HCT116 (cell line): ENCODE measurements around the gene GET3. TPM values are rescaled to one million over a fixed set of nuclear protein-coding genes. Genes with fewer than 3 reads are reported as not detected.

Experiments used
- ATAC-seq: fragments of 200-7000 bp; cut with Tn5 transposase; 2 replicates; pipeline ENCODE4 v1.9.1; 2020; ENCODE audit warnings: mild to moderate bottlenecking, moderate library complexity
- BruUV-seq: library from RNA; stranded (reverse); fragments of 400-500 nt; replicated peaks from 2 replicates; lab custom pipeline; 2021; lab: Mats Ljungman, UMichigan
- CTCF ChIA-PET: fragments of 300-600 bp; sonication (Branson Sonifier 250); formaldehyde crosslinking; loops from one replicate; lab custom pipeline; 2021; ENCODE audit warnings: antibody characterized with exemption; lab: Charles Lee
- POLR2A ChIA-PET: fragments of 300-600, 350-600 bp; sonication (Branson Sonifier 250); formaldehyde crosslinking; loops from one replicate; lab custom pipeline; 2021; ENCODE audit warnings: antibody characterized with exemption; lab: Charles Lee
- RAD21 ChIA-PET, 2 experiments: fragments of 300-600 bp; sonication (Branson Sonifier 250); formaldehyde crosslinking; loops; one replicate each; lab custom pipeline; 2023; ENCODE audit warnings: low total read pairs in 2 of 2; ENCODE audit not compliant: uncharacterized antibody in 2 of 2, unreplicated experiment in 2 of 2, low non-redundant PET in 1 of 2; lab: Charles Lee
- DNase-seq: peaks from one replicate; pipeline ENCODE4 v3.0.0-alpha.2; 2010; ENCODE audit warnings: low read depth, low spot score
- H2AFZ ChIP-seq: fragments of 200-600 bp; shearing (Covaris generic), sonication (generic); 2 replicates; pipeline ENCODE4 v1.6.1; 2017; ENCODE audit warnings: low read depth, mixed run types, mixed read lengths, antibody characterized with exemption, low read length; ENCODE audit not compliant: poor library complexity, severe bottlenecking
- H3K27ac ChIP-seq: 2 replicates; pipeline ENCODE4 v1.5.1; 2012; ENCODE audit warnings: low read depth, low read length
- H3K27me3 ChIP-seq: fragments of 200-600 bp; sonication (generic); 2 replicates; pipeline ENCODE4 v1.6.1; 2016; ENCODE audit warnings: mixed run types, low read length, mixed read lengths; ENCODE audit not compliant: insufficient read depth
- H3K36me3 ChIP-seq, 2 experiments: fragments of 200-500 bp in 1 of 2; fragments of 200-600 bp in 1 of 2; sonication (Bioruptor generic) in 1 of 2; sonication (generic) in 1 of 2; 2 replicates each; pipeline versions ENCODE4 v1.5.1 to v1.6.1; 2014 to 2016; ENCODE audit warnings: low read length in 2 of 2, inconsistent platforms in 1 of 2, mixed read lengths in 1 of 2, mixed run types in 1 of 2; ENCODE audit not compliant: insufficient read depth in 2 of 2, control insufficient read depth in 1 of 2
- H3K4me1 ChIP-seq, 2 experiments: fragments of 200-600 bp in 1 of 2; sonication (generic) in 1 of 2; 2 replicates each; pipeline versions ENCODE4 v1.5.1 to v1.6.1; 2012 to 2017; ENCODE audit warnings: low read length in 2 of 2, inconsistent platforms in 1 of 2, mild to moderate bottlenecking in 1 of 2, mixed read lengths in 1 of 2, mixed run types in 1 of 2, moderate library complexity in 1 of 2; ENCODE audit not compliant: insufficient read depth in 2 of 2, control insufficient read depth in 1 of 2
- H3K4me2 ChIP-seq: fragments of 200-600 bp; sonication (generic); 2 replicates; pipeline ENCODE4 v1.6.1; 2017; ENCODE audit warnings: mixed run types, low read length, mixed read lengths
- H3K4me3 ChIP-seq, 2 experiments: fragments of 200-600 bp in 1 of 2; sonication (generic) in 1 of 2; replicated peaks in 1 of 2; 2 replicates each; pipeline ENCODE4 v1.5.1; 2011 to 2016; ENCODE audit warnings: low read length in 2 of 2, control low read depth in 1 of 2, low read depth in 1 of 2, mild to moderate bottlenecking in 1 of 2, mixed read lengths in 1 of 2, mixed run types in 1 of 2
- H3K79me2 ChIP-seq: fragments of 200-600 bp; sonication (generic); 2 replicates; pipeline ENCODE4 v1.6.1; 2017; ENCODE audit warnings: mild to moderate bottlenecking, mixed run types, low read length, moderate library complexity, mixed read lengths; ENCODE audit not compliant: insufficient read depth
- H3K9ac ChIP-seq: fragments of 200-600 bp; sonication (generic); 2 replicates; pipeline ENCODE4 v1.6.1; 2016; ENCODE audit warnings: low read length, mixed read lengths
- H3K9me2 ChIP-seq: fragments of 200-600 bp; sonication (generic), shearing (Covaris generic); 2 replicates; pipeline ENCODE4 v1.6.1; 2017; ENCODE audit warnings: mixed run types, mild to moderate bottlenecking, moderate library complexity; ENCODE audit not compliant: insufficient read depth
- H3K9me3 ChIP-seq, 2 experiments: fragments of 200-500 bp in 1 of 2; fragments of 200-600 bp in 1 of 2; sonication (Bioruptor generic) in 1 of 2; sonication (generic) in 1 of 2; 2 replicates each; pipeline ENCODE4 v1.6.1; 2014 to 2017; ENCODE audit warnings: low read length in 2 of 2, mixed read lengths in 2 of 2, inconsistent platforms in 1 of 2, low read depth in 1 of 2, mild to moderate bottlenecking in 1 of 2, mixed run types in 1 of 2, moderate library complexity in 1 of 2; ENCODE audit not compliant: control insufficient read depth in 1 of 2, insufficient read depth in 1 of 2
- H4K20me1 ChIP-seq: fragments of 200-600 bp; sonication (generic), shearing (Covaris generic); 2 replicates; pipeline ENCODE4 v1.6.1; 2017; ENCODE audit warnings: mixed run types, mild to moderate bottlenecking, moderate library complexity; ENCODE audit not compliant: insufficient read depth
- CBX3 ChIP-seq: IDR thresholded peaks from 2 replicates; pipeline ENCODE4 v1.6.1; 2012; ENCODE audit warnings: low read depth
- CTCF ChIP-seq, 3 experiments: fragments of 200-600 bp in 1 of 3; sonication (generic) in 1 of 3; IDR thresholded peaks in 2 of 3; conservative IDR thresholded peaks in 1 of 3; 2 replicates each; pipeline ENCODE4 v1.5.1; 2012 to 2017; ENCODE audit warnings: low read depth in 2 of 3, low read length in 2 of 3, antibody characterized with exemption in 1 of 3, borderline replicate concordance in 1 of 3, control low read depth in 1 of 3, mild to moderate bottlenecking in 1 of 3, mixed read lengths in 1 of 3, mixed run types in 1 of 3, moderate library complexity in 1 of 3; ENCODE audit not compliant: insufficient read depth in 1 of 3
- EZH2phosphoT487 ChIP-seq: fragments of 200-600 bp; IDR thresholded peaks from 2 replicates; pipeline ENCODE4 v1.6.1; 2018; ENCODE audit warnings: antibody characterized with exemption, borderline replicate concordance
- FOSL1 ChIP-seq: IDR thresholded peaks from 2 replicates; pipeline ENCODE4 v1.6.1; 2012; ENCODE audit warnings: low read depth
- POLR2A ChIP-seq: IDR thresholded peaks from 2 replicates; pipeline ENCODE4 v1.7.0; 2011; ENCODE audit warnings: borderline replicate concordance; ENCODE audit not compliant: insufficient read depth, insufficient read length; ENCODE audit errors: extremely low read depth
- POLR2AphosphoS5 ChIP-seq: IDR thresholded peaks from 2 replicates; pipeline ENCODE4 v1.6.1; 2011; ENCODE audit warnings: mild to moderate bottlenecking, low read depth, low read length, moderate library complexity
- RAD21 ChIP-seq: IDR thresholded peaks from 2 replicates; pipeline ENCODE4 v1.6.1; 2012; ENCODE audit warnings: low read depth, mild to moderate bottlenecking
- SIN3A ChIP-seq: IDR thresholded peaks from 2 replicates; pipeline ENCODE4 v1.6.1; 2012; ENCODE audit warnings: low read depth
- SP1 ChIP-seq: IDR thresholded peaks from 2 replicates; pipeline ENCODE4 v1.6.1; 2012; ENCODE audit warnings: low read depth
- SRF ChIP-seq: IDR thresholded peaks from 2 replicates; pipeline ENCODE4 v1.6.1; 2012; ENCODE audit warnings: low read depth
- TCF7L2 ChIP-seq: IDR thresholded peaks from 2 replicates; pipeline ENCODE4 v1.7.0; 2011; ENCODE audit warnings: borderline replicate concordance, inconsistent platforms; ENCODE audit not compliant: insufficient read depth, insufficient read length; ENCODE audit errors: extremely low read depth
- ZFX ChIP-seq: fragments of 450-650 bp; IDR thresholded peaks from 2 replicates; pipeline ENCODE4 v1.6.1; 2017
- intact Hi-C: fragments of 100-400 bp; cut with micrococcal nuclease; formaldehyde crosslinking; loops from 2 replicates; pipeline ENCODE4 v1.10.0; 2022
- total RNA-seq: library from RNA; stranded (reverse); gene quantifications from one replicate; pipeline ENCODE4 v1.2.1, GENCODE V29; 2021; ENCODE audit not compliant: unreplicated experiment

The GET3 gene
- total RNA-seq, 1 experiment from 2014 or later, result 77.6 TPM

GRCh38 chr19:12796146-12797071, 59.1 kb downstream of the GET3 start:
- DNase-seq (no peak), ATAC-seq (peak; percentile 32)
- Histone ChIP-seq H2AFZ (no peak overlapping the region), H3K9me2 (no peaks in the 10 kb centered on the region), H3K27ac (peak overlapping the region; percentile 70), H3K9ac (peak overlapping the region; percentile 58), H3K4me1 (peaks cover 29 to 68% of the 10 kb centered on the region in 2 experiments), H3K79me2 (peaks cover 40% of the 10 kb centered on the region), H3K27me3 (no peaks in the 10 kb centered on the region), H3K9me3 (no peaks in the 10 kb centered on the region), H3K36me3 (peaks cover 4 to 19% of the 10 kb centered on the region in 2 experiments; a peak in 3 of 4 replicates), H3K4me2 (peak overlapping the region; percentile 72), H4K20me1 (no peaks in the 10 kb centered on the region), H3K4me3 (peak overlapping the region in 1 of 2 experiments; percentile 33; a peak in 1 of 4 replicates)
- ChIA-PET CTCF (interaction anchor here (0.7 to 6.4 kb wide), 15 partner anchors 10 to 169 kb away, joined by 3 to 123 read pairs (median 4); partner anchors contain the start of genes HOOK2, RNASEH2A and TRIR), RAD21 (interaction anchor here (0.8 to 3.4 kb wide), 7 partner anchors 19 to 36 kb away, joined by 4 to 17 read pairs (median 11); no protein-coding TSS in a partner anchor), POLR2A (interaction anchor here (0.7 to 6.7 kb wide), 7 partner anchors 14 to 85 kb away, joined by 3 to 172 read pairs (median 3); partner anchors contain the start of genes DNASE2 and HOOK2)
- no peak for TF ChIP-seq ZFX
- peak; percentile 0 for TF ChIP-seq POLR2A
- TF ChIP-seq SRF, result no peak
- TF ChIP-seq TCF7L2, result no peak
- TF ChIP-seq SIN3A, result no peak
- no peak for TF ChIP-seq RAD21
- no peak for TF ChIP-seq FOSL1
- no peak for TF ChIP-seq EZH2phosphoT487
- TF ChIP-seq CBX3, result no peak
- peak in 2 of 3 experiments; percentile 93 to 94; a peak in 4 of 6 replicates for TF ChIP-seq CTCF (IDR thresholded peaks at IDR 0.05 in 2 of 3, conservative IDR thresholded peaks at IDR 0.05 in 1 of 3; ENCODE audit: borderline replicate concordance in 1 of 3, insufficient read depth in 1 of 3, low read depth in 2 of 3, low read length in 2 of 3)
- no peak for TF ChIP-seq SP1
- TF ChIP-seq POLR2AphosphoS5, result peak; percentile 59
- intact Hi-C loops, result loop anchor here (1.0 to 2.0 kb wide), 4 partner anchors 19 to 120 kb away; no protein-coding TSS in a partner anchor
- BruUV-seq, result no TSS peak
